Stimulated activated CD4-positive, alpha-beta T cell treated with anti-CD3 and anti-CD28 coated beads, Interleukin-1b, Interleukin-23, amount 100 ng/mL, for 4 hours (primary cell): ENCODE results near the gene BCO1.

Experiments used
- DNase-seq, 2 donors: peaks; one replicate each; pipeline ENCODE4 v3.0.0-alpha.2; 2020; ENCODE audit warnings: low read depth in 2 of 2

Gene BCO1

DNA sequence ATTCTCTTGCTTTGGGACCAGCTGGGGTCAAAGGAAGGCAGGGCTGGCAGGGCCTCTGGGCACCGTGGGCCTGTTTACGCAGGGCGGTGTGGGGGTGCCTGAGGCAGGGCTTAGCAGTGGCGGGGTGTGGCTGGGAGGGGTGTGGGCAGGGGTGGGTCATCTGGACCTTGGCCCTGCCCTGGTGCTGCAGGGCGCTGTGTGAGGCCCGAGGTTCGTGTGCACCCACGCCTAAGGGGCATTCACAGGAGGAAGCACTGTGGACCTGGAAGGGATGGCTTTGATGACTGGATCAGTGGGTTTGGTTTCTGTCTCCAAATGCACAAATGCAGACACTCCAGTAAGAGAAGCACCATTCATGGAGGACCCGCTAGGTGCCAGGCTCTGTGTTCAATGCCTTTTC is 37.3 kb downstream of the BCO1 start:
- no peak for DNase-seq

DNA sequence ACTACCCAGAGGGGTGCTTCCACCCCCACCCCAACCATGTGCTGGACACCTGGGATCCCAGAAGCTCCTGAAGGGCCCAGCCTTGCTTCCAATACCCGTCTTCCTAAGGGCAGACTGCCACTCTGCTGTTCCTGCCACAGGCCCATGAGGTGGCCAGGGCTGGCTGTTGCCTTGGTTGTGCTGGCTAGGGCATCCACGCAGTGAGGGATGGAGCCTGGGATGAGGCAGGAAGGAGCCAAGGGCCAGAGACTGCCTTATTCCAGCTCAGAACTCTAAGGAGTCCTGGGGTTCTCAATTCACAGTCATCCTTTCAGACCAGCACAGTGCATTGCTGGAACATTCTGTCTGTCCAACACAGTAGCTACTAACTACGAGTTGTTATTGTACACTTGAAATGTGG is 37.8 kb downstream of the BCO1 start:
- no peak for DNase-seq

DNA sequence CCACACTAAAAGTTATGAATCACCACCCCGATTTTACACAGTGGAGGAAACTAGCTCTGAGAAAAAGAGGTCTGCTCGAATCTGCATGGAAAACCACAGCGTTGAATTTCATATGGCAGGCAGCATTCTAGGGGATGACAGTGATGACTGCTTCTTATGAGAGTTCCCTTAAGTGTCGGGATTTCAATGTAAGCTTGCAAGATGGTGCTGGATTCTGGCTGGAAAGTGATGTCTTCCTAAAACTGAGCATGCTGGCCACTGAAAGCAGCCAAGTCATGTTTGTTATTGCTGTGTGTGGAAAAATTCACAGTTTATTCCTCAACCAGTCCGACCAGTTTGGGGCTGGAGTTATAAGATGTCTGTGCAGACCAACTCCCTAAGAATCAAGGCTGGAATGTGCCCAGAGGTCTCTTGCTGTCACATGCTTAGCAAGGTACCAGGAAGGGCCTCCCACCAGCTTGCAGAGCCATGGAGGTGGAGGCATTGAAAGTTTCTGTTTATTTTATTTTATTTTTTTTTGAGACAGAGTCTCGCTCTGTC is 39.1 kb downstream of the BCO1 start:
- no peak for DNase-seq

DNA sequence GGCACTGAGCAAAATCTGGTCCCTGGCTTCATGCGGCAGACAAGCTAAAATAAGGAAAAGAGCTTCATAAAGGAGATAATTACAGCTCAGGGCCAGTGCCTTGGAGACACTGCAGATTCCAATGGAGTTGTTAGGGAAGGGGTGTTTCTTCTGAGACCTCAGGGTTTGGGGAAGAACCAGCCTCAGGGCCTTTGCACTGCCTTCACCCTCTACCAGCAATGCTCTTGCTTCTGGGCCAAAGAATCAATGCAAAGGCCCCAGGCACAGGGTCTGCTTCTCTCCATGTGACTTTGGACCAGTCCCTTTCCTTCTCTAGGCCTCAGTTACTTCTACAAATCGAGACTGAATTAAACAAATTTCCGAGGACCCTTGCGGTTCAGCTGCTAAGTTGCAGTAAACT is 40.0 kb downstream of the BCO1 start:
- DNase-seq = no peak

DNA sequence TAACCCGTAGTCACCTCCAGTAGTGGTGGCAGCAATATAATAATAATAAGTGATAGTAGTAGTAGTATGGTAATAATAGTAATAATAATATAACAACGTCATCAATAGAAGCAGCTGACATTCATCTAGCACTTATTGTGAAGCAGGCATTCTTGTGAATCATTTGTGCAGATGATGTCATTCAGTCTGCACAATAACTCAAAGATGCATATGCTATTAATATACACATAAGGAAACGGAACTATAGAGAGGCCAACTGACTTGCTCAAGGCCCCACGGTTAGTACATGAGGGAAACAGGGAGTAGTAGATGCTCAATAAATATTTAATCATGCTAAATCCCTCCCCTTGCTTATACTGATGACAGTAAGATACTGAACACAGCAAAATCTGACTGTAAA is 40.9 kb downstream of the BCO1 start:
- no peak for DNase-seq

DNA sequence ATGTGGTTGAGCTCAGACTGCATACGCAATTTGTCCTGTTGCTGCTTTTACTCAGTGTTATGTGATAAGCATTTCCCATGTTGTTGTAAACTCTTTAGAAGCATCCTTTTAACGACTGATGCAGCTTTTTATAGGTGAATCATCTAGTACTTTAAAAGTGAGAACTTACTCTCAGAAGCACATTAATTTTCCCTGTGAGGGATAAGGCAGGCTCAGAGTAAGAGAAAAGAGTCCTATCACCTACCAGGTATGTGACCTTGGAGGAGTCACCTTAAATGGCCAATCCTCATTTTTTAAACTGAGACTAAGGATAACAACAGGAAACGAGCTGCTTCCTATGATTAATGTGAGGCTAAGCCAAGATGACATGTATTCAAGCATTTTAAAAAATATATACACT is 41.9 kb downstream of the BCO1 start:
- DNase-seq = no peak

DNA sequence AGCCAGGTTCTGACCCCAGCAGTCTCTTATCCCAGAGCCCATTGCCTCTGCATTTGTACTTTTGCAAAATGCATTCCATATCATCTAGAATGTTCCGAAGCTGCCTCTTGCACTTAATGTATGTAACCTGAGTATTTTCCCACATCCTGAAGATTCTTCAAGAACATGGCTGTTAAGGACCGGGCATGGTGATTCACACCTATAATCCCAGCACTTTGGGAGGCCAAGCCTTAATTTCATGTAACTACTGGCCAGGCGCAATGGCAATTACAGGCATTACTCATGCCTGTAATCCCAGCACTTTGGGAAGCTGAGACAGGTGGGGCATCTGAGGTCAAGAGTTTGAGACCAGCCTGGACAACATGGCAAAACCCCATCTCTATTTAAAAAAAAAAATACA is 44.6 kb downstream of the BCO1 start:
- no peak for DNase-seq

DNA sequence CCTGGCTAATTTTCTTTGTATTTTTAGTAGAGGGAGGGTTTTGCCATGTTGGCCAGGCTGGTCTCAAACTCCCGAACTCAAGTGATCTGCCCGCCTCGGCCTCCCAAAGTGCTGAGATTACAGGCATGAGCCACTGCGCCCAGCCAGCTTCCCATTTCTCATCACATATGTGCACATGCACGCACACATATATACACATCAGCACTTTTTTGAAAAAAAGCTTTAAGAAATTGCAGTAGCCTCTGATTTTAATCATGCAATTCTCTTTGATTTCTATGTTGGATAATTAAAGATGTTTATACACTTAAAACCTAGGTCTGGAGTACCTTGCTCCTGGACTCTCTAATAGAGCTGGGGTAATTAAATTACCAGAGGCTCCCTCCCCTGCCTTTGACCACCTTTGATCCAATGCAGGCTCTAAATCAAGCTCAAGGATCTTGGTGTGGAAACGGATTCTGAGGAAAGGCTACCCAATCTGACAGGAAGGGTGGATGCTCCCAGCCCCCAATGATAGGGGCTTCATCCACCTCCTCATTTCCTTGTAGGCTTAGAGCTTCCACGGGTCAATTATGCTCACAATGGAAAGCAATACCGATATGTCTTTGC is 46.6 kb downstream of the BCO1 start:
- no peak for DNase-seq

DNA sequence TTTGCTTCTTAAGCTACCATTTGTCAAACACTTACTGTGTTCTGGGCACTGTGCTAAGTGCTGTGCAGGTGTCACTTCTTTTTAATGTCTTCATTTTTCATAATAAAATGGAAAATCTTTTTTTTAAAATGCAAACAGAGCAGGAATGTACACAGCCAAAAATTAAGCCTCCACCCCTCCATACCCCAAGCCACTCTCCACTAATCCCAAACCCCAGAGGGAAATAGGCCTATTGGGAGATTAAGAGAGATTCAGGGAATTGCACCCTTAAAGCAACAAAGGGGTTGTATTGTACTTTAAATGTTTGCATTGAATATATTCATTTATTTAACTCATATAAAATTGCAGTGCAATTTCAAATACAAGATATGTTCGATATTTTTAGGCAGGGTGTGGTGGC is 47.7 kb downstream of the BCO1 start:
- no peak for DNase-seq

DNA sequence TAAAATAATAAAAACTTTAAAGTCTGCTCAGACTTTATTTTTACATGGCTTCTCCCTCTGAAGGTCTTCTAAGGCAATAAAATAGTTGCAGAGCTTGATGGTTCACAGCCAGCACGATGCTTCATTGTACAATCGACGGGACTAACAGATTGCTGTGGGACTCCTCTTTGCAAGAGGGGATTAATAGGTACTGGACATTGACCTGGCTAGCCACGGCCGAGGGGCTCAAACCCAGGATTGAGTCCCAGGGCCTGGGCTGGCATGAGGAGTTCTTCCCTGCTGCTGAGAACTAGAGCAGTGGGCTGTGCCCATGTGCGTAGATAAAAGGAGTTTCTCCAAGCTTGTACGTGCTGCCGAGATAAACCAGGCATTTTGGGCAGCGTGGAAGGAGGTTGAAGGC is 52.6 kb downstream of the BCO1 start:
- no peak for DNase-seq

DNA sequence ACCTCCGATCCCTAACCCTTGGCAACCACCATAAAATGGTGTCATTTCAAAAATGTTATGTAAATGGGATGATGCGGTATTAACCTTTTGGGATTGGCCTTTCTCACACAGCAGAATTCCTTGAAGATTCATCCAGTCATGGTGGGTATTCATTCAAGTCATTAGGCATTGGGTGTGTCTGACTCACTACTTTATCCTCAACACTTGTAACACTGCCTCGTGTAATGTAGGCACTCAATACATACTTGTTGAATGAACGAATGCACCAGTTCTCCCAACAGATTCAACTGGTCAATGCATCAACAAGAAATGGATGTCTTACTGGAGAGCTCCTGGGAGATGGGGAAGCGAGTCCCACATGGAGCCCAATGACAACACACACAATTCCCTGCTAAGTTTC is 54.4 kb downstream of the BCO1 start:
- no peak for DNase-seq

DNA sequence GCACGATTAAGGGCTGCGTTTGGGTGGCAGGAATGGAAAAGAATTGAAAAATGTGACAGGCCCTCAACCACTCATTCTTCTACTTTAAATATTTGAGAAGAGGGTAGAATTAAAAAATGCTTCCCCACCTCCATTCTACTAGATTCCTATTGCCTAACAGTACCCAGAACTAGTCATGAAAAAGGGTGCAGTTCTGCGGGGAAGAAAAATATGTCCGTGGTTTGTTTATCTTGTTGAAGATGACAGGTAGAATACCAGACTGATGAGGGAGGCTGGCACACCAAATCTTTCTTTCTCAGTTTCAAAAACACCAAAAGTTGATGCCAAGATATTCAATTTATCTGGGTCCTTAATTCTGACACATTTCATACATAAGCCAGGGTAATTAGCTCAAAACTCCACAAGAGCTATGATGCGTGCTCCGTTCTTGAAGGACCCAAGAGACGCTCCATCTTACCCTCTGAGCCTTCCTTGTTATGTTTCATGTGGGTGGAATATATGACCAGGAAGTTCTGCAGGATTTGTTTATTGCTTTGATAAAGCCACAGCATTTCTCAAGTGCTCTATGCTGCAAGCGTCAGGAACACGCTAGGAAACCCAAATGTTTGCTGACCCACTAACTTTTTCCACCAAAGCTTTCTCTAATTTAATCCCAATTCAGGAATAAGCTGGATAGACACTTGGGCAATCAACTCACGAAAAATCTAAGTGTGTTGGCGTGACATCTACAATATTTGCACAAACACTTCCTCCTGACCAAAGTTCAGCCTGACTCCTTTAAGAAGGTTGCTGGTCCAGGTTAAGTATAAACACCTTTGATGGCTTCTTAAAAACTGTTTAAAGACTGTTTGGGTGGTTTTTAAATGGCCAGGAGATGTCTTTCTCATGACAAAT is 55.7 kb downstream of the BCO1 start:
- no peak for DNase-seq

DNA sequence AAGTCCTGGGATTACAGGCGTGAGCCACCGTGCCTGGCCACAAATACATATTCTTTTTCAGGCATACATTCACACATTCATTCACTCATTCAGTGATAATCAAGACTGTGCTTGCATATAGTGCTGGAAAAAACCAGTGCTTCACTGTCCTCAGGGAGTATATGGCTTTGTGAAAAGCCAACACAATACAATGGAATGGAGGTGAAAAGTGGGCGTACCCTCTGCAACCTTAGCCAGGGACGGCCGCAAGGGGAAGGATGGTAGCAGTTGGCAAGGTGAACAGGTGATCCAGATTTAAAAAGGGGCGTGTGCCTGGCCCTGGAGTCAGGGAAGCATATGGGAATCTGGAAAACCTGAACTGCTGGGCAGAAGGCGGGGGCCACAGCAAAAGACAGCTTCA is 58.1 kb downstream of the BCO1 start:
- no peak for DNase-seq

DNA sequence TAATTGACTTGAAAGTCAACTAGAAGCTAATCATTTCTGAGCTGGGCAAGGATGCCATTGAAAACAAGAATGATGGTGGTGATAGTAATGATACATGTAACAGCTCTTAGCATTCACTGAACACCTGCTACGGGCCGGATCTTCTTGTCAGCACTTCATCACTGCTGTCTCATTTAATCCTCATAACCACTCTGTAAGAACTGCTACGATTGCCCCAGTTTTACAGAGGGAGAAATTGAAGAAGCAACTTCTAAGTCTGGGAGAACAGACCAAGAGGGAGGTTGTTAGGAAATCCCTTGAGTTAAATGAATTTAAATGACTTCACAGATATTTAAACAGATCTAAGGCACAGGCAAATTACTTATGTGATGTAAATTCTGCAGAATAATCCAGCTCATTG is 69.3 kb downstream of the BCO1 start:
- DNase-seq = no peak

DNA sequence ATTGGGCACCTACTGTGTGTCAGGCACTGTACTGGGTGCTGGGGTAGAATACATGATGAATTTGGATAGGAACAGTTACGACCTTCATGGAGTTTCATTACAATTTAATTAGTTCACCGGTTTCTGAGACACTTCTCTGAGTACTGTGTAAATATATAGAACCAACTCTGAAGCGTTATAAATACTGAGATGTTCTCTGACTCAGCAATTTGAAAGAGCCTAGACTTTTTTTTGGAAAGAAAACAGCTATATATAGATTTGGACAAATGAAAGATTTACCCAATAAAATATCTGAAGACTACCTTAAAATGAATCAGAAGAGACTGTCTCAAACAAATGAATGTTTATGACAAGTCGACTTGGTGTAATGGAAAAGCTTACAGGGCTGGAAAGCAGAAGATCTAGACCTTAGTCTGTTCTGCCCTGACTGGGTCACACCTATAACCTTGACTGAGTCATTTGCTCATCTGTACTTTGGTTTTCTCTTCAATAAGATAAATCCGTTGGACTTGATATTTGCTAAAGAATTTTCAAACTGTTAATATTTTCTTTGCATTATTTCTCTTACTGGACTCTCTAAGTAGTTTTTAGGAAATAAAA is 71.7 kb downstream of the BCO1 start:
- DNase-seq = no peak

DNA sequence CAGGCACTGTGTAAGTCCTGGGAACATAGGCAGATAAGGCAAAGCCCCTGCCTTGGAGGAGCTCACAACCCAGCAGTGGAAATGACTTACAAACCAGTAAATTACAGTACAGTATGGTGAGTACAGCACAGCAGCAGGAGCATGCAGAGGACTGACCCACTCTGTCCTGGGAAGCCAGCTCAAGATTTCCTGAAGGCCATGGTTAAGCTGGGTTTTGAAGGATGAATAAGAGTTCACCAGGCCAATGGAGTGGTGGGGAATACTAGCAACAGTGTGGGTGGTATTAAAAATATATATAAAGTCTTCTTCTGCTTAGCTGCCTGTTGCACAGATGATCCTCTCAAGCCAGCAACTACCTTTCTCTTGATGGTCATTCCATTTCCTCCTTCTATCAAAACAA is 73.3 kb downstream of the BCO1 start:
- DNase-seq = no peak

DNA sequence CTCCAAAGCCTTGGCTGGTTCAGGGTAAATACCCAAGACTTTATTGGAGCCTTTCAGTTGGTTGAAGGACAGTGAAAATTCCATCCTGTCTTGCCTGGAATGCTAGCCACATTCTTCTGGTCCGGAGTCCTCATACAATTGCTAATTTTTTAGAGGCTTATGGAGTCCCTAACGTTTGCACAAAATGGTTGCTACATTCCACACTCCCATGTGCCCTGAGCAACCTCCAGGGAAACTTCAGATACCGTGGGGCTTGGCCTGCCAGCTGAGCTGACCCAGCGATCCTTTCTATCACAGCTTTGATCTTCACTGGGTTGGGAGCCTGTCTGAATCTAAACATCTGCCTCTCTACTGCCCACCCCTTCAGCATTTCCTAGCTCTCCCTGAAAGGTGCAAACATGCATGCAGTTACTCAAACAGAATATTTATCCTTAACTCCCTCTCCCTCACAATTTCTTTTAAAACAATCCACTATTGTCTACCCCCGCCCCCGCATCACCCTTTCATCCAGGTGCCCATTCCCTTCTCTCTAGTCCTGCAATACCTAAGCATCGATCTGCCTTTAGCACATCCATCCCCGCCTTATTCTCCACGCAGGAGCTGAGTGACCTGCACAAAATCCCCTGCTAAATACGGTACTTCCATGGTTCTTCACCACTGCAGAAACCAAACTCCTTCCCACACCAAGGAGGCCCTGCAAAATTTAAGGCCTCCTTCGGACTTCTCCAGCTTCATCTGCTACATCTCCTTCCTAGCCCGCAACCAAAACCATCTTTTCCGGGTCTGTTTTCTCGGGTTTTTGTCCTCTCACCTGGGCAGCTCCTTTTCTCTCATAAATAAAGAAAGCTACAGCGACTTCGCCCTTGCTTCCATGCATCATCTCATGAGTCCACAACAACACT is 75.5 kb downstream of the BCO1 start:
- DNase-seq = no peak

DNA sequence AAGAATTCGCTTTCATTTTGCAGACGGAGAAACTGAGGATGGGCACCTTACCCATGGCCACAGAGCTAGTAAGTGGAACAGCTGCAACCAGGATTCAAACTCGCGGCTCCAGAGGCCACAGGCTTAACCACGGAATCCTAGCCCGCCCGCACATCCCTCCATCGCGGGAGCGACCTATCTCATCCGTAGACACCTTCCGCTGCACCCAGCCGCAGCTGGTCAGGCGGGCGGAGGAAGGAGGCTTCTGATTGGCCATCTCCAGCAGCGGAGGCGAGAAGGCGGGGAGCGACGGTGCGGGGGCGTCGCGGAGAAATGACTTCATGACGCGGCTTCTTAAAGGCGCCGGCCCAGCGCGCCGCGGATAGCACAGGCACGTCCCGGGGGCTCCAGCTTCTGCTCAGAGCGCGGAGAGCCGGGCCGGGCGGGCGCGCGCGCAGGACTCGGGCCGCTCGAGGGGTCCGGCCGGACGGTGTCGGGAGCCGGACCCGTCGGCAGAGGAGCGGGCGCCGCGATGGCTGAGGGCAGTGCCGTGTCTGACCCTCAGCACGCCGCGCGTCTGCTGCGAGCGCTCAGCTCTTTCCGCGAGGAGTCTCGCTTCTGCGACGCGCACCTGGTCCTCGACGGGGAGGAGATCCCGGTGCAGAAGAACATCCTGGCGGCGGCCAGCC is 76.2 kb downstream of the BCO1 start, which contains the start of gene GAN:
GAN (plus strand) TSS at position 360 of the 668 bp plus-strand sequence; CDS start at position 512, 152 bp downstream.
- peak; percentile 90 to 91 for DNase-seq

DNA sequence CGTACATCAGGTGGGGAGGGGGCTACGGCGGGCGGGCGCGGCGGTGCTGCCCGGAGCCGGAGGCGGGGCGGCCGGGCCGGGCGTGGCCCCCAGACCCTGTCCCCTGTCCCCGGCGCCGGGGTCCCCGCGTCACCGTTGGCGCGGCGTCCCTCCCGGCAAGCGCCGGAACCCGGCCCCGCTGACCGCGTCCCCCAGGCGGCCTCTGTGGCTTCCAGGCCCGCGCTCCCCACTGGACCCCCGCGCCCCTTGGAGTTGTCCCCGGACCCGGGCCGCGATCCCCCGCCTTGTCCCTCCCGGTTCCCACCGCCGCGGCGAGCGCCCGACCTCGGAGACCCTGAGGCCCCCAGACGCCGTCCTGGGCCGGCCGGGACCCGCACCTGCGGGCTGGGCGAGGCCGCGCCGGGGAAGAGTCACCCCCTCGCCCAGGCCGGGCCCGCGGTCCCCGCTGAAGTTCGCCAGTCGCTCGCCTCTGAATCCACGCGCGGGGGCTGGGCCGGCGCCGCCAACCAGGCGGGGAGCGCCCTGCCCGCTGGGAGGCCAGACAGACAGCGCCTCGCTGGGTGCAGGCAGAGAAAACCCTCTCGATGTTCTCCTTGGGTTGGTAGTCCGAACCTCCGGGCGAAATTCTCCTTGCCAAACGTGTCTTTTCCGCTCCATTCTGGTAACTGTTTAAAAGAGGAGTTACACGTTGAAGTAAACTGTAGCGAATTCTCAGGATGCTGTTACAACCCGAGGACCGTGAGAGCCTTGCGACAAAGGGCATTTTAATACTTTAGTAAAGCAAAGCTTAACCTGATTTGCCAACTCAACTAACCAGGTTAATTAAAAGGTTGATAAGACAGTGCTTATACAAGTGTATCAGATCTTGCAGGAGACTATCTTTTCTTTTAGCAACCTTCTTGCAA is 77.0 kb downstream of the BCO1 start:
- peak; percentile 32 to 51 for DNase-seq

DNA sequence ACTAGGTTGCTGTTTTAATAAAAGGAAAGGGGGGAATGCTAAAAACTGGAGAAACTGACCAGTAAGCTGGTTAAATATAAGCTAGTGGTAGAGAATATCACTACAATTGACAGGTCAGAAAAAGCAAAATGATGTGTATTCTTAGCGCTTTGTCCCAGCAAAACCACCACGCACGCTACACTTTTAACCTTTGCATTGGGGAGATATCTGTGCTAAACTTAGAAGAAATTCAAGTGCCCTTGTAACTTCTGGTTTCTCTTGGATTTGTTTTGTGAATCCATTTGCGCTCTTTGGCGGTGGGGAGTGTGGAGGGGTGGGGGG is 77.6 kb downstream of the BCO1 start:
- DNase-seq = no peak
